OCI-LY1 (cell line): ENCODE measurements around the gene C13orf46.

ENCODE experiments used
- CTCF ChIP-seq: fragments of 200-600 bp; sonication (generic), shearing (Covaris generic); IDR thresholded peaks from 2 replicates; pipeline ENCODE4 v1.5.1; 2017; ENCODE audit warnings: mild to moderate bottlenecking, antibody characterized with exemption, low read length, moderate library complexity, mixed read lengths
- EZH2 ChIP-seq: fragments of 200-600 bp; sonication (generic), shearing (Covaris generic); IDR thresholded peaks from 2 replicates; pipeline ENCODE4 v1.8.0; 2017; ENCODE audit warnings: borderline replicate concordance, mixed run types, mild to moderate bottlenecking, antibody characterized with exemption, low read length, moderate library complexity, mixed read lengths

- TF ChIP-seq EZH2: no peak
- TF ChIP-seq CTCF: no peak
Measured at GRCh38 chr13:113971471-113972231, 2.2 kb downstream of the C13orf46 start.
